Inflammatory macrophage treated with lipopolysaccharide for 4 hours (primary cell): Measurements from ENCODE around the gene KLK7.

Experiments
- DNase-seq: peaks from one replicate; pipeline ENCODE4 v3.0.0-alpha.2; 2020

The KLK7 gene

GRCh38 chr19:50928831-50929230 lies 54.9 kb downstream of the KLK7 start:
- no peak for DNase-seq
